ENCODE data around the gene CBX8.
"Not testable (repeated sequence)": the region's sequence is repeated elsewhere in the genome, so short reads cannot be mapped to it uniquely, and the experiment has no call there.

Gene CBX8

DNA sequence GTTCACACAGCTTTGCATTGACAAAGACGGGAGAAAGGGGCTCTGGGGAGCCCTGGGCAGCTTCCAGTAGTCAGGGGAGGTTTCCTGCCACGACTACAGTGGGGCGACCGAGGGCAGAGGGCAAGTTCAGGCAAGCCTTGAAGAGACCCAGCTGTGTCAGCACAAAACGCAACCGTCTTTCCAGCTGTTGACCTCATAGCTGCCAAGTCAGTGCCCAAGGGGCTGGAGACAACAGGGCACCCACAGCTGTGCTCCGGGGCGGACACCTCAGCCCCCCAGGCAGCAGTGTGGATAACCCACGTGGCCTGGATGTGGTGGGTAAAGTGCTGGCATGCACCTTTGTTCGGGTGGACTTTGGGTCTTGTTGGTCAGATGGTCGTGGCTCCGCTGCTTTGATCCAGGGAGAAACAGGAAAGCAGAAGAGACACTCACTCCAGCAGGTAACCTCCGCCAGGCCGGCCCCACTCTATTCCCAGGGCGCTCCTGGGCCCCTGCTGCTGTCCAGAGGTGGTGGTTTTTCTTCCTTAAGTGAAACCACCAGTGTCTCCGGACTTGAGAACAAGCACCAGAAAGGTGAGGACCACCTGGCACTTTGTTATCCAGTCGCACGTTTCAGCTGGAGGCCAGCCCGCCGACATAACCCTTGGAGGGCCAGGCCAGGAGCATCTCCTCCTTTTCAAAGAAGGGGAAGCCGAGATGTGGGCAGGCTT, 36.5 kb downstream of the CBX8 start:
- TF ChIP-seq, protein P1, sequence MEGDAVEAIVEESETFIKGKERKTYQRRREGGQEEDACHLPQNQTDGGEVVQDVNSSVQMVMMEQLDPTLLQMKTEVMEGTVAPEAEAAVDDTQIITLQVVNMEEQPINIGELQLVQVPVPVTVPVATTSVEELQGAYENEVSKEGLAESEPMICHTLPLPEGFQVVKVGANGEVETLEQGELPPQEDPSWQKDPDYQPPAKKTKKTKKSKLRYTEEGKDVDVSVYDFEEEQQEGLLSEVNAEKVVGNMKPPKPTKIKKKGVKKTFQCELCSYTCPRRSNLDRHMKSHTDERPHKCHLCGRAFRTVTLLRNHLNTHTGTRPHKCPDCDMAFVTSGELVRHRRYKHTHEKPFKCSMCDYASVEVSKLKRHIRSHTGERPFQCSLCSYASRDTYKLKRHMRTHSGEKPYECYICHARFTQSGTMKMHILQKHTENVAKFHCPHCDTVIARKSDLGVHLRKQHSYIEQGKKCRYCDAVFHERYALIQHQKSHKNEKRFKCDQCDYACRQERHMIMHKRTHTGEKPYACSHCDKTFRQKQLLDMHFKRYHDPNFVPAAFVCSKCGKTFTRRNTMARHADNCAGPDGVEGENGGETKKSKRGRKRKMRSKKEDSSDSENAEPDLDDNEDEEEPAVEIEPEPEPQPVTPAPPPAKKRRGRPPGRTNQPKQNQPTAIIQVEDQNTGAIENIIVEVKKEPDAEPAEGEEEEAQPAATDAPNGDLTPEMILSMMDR (IDR thresholded peaks at IDR 0.05; ENCODE audit: low read depth, low read length): no peak
- DNase-seq (ENCODE audit: extremely low read depth, low read depth): no peak

DNA sequence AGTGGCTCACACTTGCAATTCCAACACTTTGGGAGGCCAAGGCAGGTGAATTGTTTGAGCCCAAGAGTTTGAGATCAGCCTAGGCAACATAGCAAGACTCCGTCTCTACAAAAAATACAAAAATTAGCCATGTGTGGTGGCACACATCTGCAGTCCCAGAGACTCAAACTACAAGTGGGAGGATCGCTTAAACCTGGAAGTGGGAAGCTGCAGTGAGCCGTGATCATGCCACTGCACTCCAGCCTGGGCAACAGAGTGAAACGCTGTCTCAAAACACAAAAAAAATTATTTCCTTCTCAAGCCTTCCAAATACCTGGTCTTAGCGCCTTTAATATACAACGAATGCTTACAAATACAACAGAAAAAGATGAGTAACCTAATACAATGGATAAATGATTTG, 38.6 kb downstream of the CBX8 start:
- TF ChIP-seq, protein P1 (IDR thresholded peaks at IDR 0.05; ENCODE audit: low read depth, low read length): no peak
- DNase-seq (ENCODE audit: extremely low read depth, low read depth): no peak

DNA sequence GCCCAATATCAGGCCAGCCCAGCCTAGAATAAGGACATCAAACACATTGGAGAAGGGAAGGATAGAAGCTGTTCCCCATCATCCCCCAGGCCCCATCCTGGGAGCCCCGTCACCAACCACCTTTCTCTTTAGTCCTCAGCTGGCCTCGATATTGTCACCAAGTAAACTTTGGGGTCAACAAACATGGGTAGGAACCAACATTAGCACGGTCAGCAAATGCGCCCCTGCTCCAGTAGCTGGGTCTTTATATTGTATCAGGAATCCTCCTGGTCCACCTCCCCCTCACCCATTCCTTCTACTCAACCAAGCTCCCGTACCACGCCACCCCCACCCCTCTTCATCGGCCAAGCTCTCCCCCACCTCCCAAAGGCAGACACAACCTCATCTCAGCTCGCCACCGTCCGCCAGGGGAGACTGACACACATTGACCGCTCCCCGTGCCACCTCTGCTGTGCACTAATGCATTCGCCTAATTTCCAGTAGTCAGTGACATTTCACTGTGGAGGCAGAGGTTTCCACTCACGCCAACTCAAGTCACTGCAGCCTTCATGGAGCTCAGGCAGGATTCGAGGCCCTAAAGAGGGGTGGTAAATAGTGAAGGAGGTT, 39.6 kb downstream of the CBX8 start:
- TF ChIP-seq, protein P1 (IDR thresholded peaks at IDR 0.05; ENCODE audit: low read depth, low read length): no peak
- DNase-seq (ENCODE audit: extremely low read depth, low read depth): no peak

DNA sequence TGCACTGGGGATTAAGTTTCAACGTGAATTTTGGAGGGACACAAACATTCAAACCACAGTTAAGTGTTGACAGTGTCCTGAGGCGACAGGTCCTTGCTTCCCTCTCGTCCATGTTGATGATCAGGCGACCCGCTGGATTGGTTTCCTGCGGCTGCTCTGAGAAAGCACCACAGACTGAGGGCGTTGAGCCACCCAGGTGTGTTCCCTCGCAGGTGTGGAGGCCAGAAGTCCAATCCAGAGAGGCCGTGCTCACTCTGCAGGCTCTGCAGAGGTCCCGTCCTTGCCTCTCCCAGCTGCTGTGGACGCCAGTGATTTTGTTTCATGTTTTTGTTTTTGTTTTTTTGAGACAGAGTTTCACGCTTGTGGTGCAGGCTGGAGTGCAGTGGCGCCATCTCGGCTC, 41.3 kb downstream of the CBX8 start:
- DNase-seq (ENCODE audit: extremely low read depth, low read depth): no peak
- TF ChIP-seq, protein P1 (IDR thresholded peaks at IDR 0.05; ENCODE audit: low read depth, low read length): no peak

DNA sequence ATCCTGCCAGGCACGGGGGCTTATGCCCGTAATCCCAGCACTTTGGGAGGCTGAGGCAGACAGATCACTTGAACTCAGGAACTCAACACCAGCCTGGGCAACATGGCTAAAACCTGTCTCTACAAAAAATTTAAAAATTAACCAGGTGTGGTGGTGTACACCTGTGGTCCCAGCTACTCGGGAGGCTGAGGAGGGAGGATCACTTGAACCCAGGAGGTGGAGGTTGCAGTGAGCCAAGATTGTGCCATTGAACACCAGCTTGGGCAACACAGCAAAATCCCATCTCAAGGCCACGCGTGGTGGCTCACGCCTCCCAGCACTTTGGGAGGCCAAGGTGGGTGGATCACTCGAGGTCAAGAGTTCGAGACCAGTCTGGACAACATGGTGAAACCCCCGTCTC, 42.0 kb downstream of the CBX8 start:
- not testable (repeated sequence) for DNase-seq (ENCODE audit: extremely low read depth, low read depth)

DNA sequence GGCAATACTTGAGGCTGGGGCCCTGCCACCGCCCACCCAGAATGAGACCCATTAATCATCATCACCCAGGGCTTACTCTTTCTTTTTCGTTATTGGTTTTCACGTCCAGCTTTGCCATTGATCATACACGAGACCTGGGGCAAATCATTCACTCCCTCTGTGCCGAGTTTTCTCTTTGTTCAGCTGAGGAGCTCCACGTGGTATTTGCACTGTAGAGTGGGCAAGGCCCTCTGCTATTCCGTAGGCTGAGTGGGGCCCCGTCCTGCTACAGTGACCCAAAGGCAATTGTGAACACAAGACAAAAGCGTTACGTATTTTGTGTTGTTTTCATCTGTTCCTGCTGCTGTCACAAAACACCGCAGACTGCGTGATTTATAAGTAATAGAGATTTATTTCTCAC, 42.5 kb downstream of the CBX8 start:
- DNase-seq (ENCODE audit: extremely low read depth, low read depth): no peak

DNA sequence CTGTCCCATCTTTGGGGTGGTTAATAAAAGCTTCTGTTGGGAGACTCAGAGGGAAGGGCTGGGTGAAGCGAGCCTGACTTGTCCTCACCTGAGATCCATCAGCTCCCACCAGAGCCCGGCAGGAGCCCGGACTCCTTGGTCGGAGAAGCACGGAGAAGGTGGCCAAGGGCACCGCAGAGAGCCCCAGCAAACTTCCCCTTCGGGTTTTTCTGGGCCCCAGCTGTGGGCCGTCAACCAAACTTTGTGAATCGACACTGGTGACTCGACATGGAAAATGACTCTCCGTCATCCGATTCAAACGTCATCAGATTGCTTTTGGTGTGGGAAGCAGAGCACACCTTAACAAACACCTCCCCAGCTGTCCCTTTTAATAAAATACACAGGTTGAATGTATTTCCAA, 44.7 kb downstream of the CBX8 start:
- TF ChIP-seq, protein P1 (IDR thresholded peaks at IDR 0.05; ENCODE audit: low read depth, low read length): no peak
- DNase-seq (ENCODE audit: extremely low read depth, low read depth): no peak

More for the DNA sequence above, 42.5 kb downstream of the CBX8 start:
- TF ChIP-seq, protein P1 (IDR thresholded peaks at IDR 0.05; ENCODE audit: low read depth, low read length): no peak

Measured in AG09319 (cell line).